ENCODE data around the gene FMOD. TPM values are rescaled to one million over a fixed set of nuclear protein-coding genes. Genes with fewer than 3 reads are reported as not detected.
A peak's percentile ranks its signal among the peaks of the same experiment; 100 is the strongest.

The FMOD gene
- total and polyA plus RNA-seq, 9 donors: 110 to 175 (median 137) TPM

DNA sequence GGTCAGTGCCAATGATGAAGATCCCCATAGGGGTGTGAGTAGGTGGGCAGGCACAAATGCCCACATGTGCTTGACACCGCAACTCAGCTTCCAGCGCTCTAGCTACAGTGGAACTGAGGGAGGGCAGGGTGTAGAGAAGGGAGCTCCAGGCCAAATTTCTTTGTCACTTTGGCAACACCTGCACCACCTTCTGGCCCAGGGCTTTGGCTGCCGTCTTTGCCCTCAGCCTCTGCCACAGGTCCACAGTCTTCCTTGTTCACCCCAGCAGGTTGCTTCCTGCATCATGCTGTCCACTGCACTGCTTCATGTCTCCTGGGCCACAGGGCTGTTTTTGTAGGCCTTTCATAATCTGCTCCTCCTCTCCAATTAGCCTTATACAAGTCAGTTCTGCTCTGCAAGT is 20.4 kb upstream of the FMOD start:
- Histone ChIP-seq H3K4me1 (ENCODE audit: insufficient read depth) (peaks cover 13% of the 10 kb centered on the region), H3K4me3 (no peak overlapping the region), H3K36me3 (no peaks in the 10 kb centered on the region), H3K9me3 (no peaks in the 10 kb centered on the region), H3K27me3 (no peaks in the 10 kb centered on the region), H3K27ac (no peak overlapping the region)
- intact Hi-C loops (cut with DNase I): loop anchor here in 1 of 4 donors (10.0 kb wide), 1 partner anchor 114 kb away; no protein-coding TSS in a partner anchor
- 93 to 96% (median 93%) methylated on average over 3 of the region's 3 CpGs for WGBS, 3 donors
- TF ChIP-seq, protein P1, sequence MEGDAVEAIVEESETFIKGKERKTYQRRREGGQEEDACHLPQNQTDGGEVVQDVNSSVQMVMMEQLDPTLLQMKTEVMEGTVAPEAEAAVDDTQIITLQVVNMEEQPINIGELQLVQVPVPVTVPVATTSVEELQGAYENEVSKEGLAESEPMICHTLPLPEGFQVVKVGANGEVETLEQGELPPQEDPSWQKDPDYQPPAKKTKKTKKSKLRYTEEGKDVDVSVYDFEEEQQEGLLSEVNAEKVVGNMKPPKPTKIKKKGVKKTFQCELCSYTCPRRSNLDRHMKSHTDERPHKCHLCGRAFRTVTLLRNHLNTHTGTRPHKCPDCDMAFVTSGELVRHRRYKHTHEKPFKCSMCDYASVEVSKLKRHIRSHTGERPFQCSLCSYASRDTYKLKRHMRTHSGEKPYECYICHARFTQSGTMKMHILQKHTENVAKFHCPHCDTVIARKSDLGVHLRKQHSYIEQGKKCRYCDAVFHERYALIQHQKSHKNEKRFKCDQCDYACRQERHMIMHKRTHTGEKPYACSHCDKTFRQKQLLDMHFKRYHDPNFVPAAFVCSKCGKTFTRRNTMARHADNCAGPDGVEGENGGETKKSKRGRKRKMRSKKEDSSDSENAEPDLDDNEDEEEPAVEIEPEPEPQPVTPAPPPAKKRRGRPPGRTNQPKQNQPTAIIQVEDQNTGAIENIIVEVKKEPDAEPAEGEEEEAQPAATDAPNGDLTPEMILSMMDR (IDR thresholded peaks at IDR 0.05): no peak
- TF ChIP-seq EP300 (IDR thresholded peaks at IDR 0.05): no peak
- TF ChIP-seq POLR2A (IDR thresholded peaks at IDR 0.05): no peak
- peak in 1 of 5 donors; percentile 16 for DNase-seq

DNA sequence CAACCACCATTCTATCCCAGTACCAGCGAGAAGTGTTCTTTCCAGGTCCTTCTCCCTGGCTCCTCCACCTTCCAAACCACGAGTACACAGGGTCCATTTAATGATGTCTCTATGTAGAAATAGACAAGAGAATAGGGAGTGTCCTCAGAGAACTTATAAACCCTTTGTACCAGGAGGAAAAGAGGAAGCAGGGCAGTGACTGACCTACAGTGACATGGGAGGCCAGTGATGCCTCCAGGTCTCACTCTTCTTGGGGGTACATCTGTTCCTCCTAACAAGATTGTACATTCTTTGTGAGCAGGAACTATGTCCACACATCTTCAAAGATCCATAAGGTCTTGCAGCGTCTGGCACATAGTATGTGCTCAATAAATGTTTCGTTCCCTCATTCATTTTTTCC is 18.7 kb upstream of the FMOD start:
- peak overlapping the region; percentile 50 to 70 for H3K27ac ChIP-seq
- H3K36me3 ChIP-seq: no peaks in the 10 kb centered on the region
- DNase-seq: no peak
- no peaks in the 10 kb centered on the region for H3K9me3 ChIP-seq
- TF ChIP-seq EP300 (IDR thresholded peaks at IDR 0.05): no peak
- TF ChIP-seq, protein P1 (IDR thresholded peaks at IDR 0.05): no peak
- TF ChIP-seq POLR2A (IDR thresholded peaks at IDR 0.05): no peak
- intact Hi-C loops (cut with DNase I): loop anchor here (2.0 to 10.0 kb wide), 5 partner anchors 73 to 333 kb away; no protein-coding TSS in a partner anchor
- H3K4me3 ChIP-seq: no peak overlapping the region
- WGBS, 3 donors: 81 to 93% (median 85%) methylated on average over 4 of the region's 4 CpGs
- peaks cover 10% of the 10 kb centered on the region for H3K4me1 ChIP-seq (ENCODE audit: insufficient read depth)
- H3K27me3 ChIP-seq: no peaks in the 10 kb centered on the region

DNA sequence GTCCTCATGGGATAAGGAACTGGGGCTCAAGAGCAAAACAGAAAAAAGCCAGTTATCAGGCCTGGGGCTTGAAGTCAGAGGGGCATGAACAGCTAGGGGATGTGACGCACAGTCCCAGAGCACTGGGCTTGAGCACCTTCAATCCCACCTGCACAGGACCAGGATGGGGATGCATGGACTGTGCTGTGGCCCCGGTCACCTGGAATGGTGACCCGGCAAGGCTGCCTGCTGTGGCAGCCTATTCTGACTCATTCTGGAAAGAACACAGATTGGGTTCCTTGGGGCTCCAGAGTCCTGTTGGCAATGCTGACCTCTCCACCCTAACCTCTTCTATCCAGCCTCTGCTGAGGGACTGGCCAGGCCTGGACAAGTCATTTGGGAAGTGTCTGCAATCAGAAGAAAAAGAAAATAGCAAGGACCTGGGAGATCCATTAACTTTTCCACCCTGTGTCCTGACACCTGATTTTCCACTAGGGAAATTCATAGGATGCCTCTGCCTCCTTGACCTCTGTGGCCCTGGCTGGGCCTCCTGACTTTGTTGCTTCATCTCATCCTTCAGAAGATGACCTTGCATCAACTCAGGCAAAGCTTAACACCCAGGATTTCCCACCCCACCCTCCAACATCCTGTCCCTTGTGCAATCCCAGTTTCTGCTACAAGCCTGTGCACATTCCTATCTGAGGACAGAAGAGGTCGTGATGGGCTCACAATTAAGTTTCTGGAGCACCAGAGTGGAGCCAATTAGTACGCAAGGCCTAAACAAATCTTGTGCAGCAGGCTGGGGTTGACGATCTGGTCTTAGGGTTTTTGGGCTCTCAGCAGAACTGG is 17.9 kb upstream of the FMOD start:
- peaks cover 8% of the 10 kb centered on the region for H3K4me1 ChIP-seq (ENCODE audit: insufficient read depth)
- no peaks in the 10 kb centered on the region for H3K36me3 ChIP-seq
- H3K4me3 ChIP-seq: no peak overlapping the region
- intact Hi-C loops (cut with DNase I): loop anchor here (1.0 to 10.0 kb wide), 5 partner anchors 73 to 333 kb away; no protein-coding TSS in a partner anchor
- no peaks in the 10 kb centered on the region for H3K9me3 ChIP-seq
- DNase-seq: peak; percentile 65 to 91 (median 78)
- peak overlapping the region; percentile 50 to 71 for H3K27ac ChIP-seq
- WGBS, 3 donors: 45 to 50% (median 49%) methylated on average over 6 of the region's 6 CpGs
- peak; percentile 27 for TF ChIP-seq POLR2A (IDR thresholded peaks at IDR 0.05)
- TF ChIP-seq EP300 (IDR thresholded peaks at IDR 0.05): peak; percentile 69
- TF ChIP-seq, protein P1 (IDR thresholded peaks at IDR 0.05): peak; percentile 17 to 90 (median 89)
- no peaks in the 10 kb centered on the region for H3K27me3 ChIP-seq

DNA sequence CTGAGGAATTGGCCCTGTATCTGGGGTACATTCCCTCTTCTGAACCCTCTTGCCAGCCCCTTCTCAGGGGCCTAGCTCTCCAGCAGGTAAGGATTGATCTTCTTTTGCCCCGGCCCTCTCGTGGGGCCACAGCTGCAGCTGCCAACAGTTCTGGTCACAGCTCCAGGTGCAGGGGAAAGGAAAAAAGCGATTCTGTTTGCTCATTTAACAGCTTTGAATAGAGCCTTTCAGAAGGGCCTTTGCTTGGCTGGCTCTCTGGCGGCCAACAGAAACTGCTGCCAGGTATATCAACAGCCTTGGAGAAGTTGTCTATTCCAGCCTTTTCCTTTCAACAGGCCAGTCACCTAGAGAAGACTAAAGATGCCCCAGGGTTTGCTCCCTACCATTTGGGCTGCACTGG is 16.1 kb upstream of the FMOD start:
- intact Hi-C loops (cut with DNase I): loop anchor here (5.0 to 10.0 kb wide), 3 partner anchors 75 to 335 kb away; no protein-coding TSS in a partner anchor
- Histone ChIP-seq H3K27ac (no peak overlapping the region), H3K36me3 (no peaks in the 10 kb centered on the region), H3K9me3 (no peaks in the 10 kb centered on the region), H3K4me3 (no peak overlapping the region), H3K27me3 (no peaks in the 10 kb centered on the region), H3K4me1 (ENCODE audit: insufficient read depth) (peaks cover 3% of the 10 kb centered on the region)
- 90 to 95% (median 93%) methylated on average over 4 of the region's 4 CpGs for WGBS, 3 donors
- TF ChIP-seq POLR2A (IDR thresholded peaks at IDR 0.05) (no peak), EP300 (IDR thresholded peaks at IDR 0.05) (no peak)
- TF ChIP-seq, protein P1 (IDR thresholded peaks at IDR 0.05): no peak
- peak in 1 of 5 donors; percentile 11 for DNase-seq
